ENCODE data around the gene TRIM50.
"Not testable (repeated sequence)": the region's sequence is repeated elsewhere in the genome, so short reads cannot be mapped to it uniquely, and the experiment has no call there.

The TRIM50 gene

GRCh38 chr7:73327922-73328321, at the start of gene TRIM50, which contains the start of gene FKBP6:
TSS of gene TRIM50 (minus strand) at chr7:73328082. CDS start at chr7:73324787, 3,295 bp downstream.
TSS of gene FKBP6 (plus strand) at chr7:73328161. CDS start at chr7:73328429, 268 bp downstream.
- DNase-seq (ENCODE audit: low read depth in 2 of 2), result not testable (repeated sequence)

GRCh38 chr7:73376671-73377412, 49.0 kb upstream of the TRIM50 start:
- DNase-seq (ENCODE audit: low read depth in 2 of 2), result no peak

GRCh38 chr7:73376262-73376661, 48.4 kb upstream of the TRIM50 start:
- DNase-seq (ENCODE audit: low read depth in 2 of 2), result not testable (repeated sequence)

- DNase-seq (ENCODE audit: low read depth in 2 of 2), result no peak
Measured at GRCh38 chr7:73373741-73374140, 45.9 kb upstream of the TRIM50 start.

GRCh38 chr7:73369622-73370021, 41.7 kb upstream of the TRIM50 start:
- DNase-seq (ENCODE audit: low read depth in 2 of 2), result no peak

GRCh38 chr7:73369009-73369408, 41.1 kb upstream of the TRIM50 start:
- no peak for DNase-seq (ENCODE audit: low read depth in 2 of 2)

- no peak for DNase-seq (ENCODE audit: low read depth in 2 of 2)
Measured at GRCh38 chr7:73366990-73367389, 39.1 kb upstream of the TRIM50 start.

GRCh38 chr7:73366127-73366526, 38.2 kb upstream of the TRIM50 start:
- DNase-seq (ENCODE audit: low read depth in 2 of 2), result no peak

- DNase-seq (ENCODE audit: low read depth in 2 of 2), result no peak
Measured at GRCh38 chr7:73364006-73364728, 36.3 kb upstream of the TRIM50 start.

- no peak for DNase-seq (ENCODE audit: low read depth in 2 of 2)
Measured at GRCh38 chr7:73363225-73364005, 35.5 kb upstream of the TRIM50 start.

- not testable (repeated sequence) for DNase-seq (ENCODE audit: low read depth in 2 of 2)
Measured at GRCh38 chr7:73360590-73360989, 32.7 kb upstream of the TRIM50 start.

- DNase-seq (ENCODE audit: low read depth in 2 of 2), result no peak
Measured at GRCh38 chr7:73359746-73360375, 32.0 kb upstream of the TRIM50 start.

GRCh38 chr7:73359306-73359705, 31.4 kb upstream of the TRIM50 start:
- DNase-seq (ENCODE audit: low read depth in 2 of 2), result no peak

- DNase-seq (ENCODE audit: low read depth in 2 of 2), result no peak
Measured at GRCh38 chr7:73358590-73359275, 30.9 kb upstream of the TRIM50 start.

- DNase-seq (ENCODE audit: low read depth in 2 of 2), result no peak
Measured at GRCh38 chr7:73356159-73356558, 28.3 kb upstream of the TRIM50 start.

- DNase-seq (ENCODE audit: low read depth in 2 of 2), result no peak
Measured at GRCh38 chr7:73354821-73355220, 26.9 kb upstream of the TRIM50 start.

GRCh38 chr7:73354196-73354595, 26.3 kb upstream of the TRIM50 start:
- DNase-seq (ENCODE audit: low read depth in 2 of 2), result no peak

GRCh38 chr7:73353243-73353642, 25.4 kb upstream of the TRIM50 start:
- DNase-seq (ENCODE audit: low read depth in 2 of 2), result no peak

- DNase-seq (ENCODE audit: low read depth in 2 of 2), result no peak
Measured at GRCh38 chr7:73352784-73353183, 24.9 kb upstream of the TRIM50 start.

GRCh38 chr7:73351447-73352167, 23.7 kb upstream of the TRIM50 start:
- DNase-seq (ENCODE audit: low read depth in 2 of 2), result no peak
